K562 (cell line): ENCODE data around the gene PCDH9. TPM values are rescaled to one million over a fixed set of nuclear protein-coding genes. Genes with fewer than 3 reads are reported as not detected.

Experiments used
- ATAC-seq: fragments of 200-7000 bp; cut with Tn5 transposase; 3 replicates; pipeline ENCODE4 v1.9.1; 2020; ENCODE audit warnings: moderate library complexity
- BruUV-seq: library from RNA; stranded (reverse); fragments of 400-500 nt; replicated peaks from 2 replicates; lab custom pipeline; 2021; lab: Mats Ljungman, UMichigan
- CTCF ChIA-PET: fragments of 300-600 bp; formaldehyde crosslinking; extraction: SDS; loops from one replicate; lab custom pipeline; 2021; ENCODE audit warnings: low intra/inter-chr PET ratio; lab: Yijun Ruan, JAX
- POLR2A ChIA-PET: fragments of 300-600, 350-650 bp; sonication (Branson Sonifier 250); formaldehyde crosslinking; extraction: SDS; loops from one replicate; lab custom pipeline; 2021; ENCODE audit warnings: antibody characterized with exemption, inconsistent platforms; lab: Yijun Ruan, JAX
- DNase-seq, 4 experiments: peaks; one replicate each; pipeline versions ENCODE4 v3.0.0 to v3.0.0-alpha.2; 2011 to 2018; ENCODE audit warnings: low spot score in 3 of 4, mixed read lengths in 3 of 4; ENCODE audit errors: extremely low read depth in 1 of 4
- FAIRE-seq: peaks from 2 replicates; lab custom pipeline; 2011; peaks lifted over from hg19 to GRCh38; lab: Jason Lieb, UNC
- H2AFZ ChIP-seq: 2 replicates; pipeline ENCODE4 v1.6.0; 2011; ENCODE audit warnings: low read depth, low read length, control low read depth, inconsistent platforms
- H3K27ac ChIP-seq: fragments of 200-600 bp; 3 replicates; pipeline ENCODE4 v1.8.0; 2011; ENCODE audit warnings: low read depth, mild to moderate bottlenecking, control low read depth, inconsistent platforms, low read length, moderate library complexity, mixed read lengths; ENCODE audit errors: extremely low read depth
- H3K27me3 ChIP-seq, 2 experiments: fragments of 300-600 bp in 1 of 2; 2 replicates in 1 of 2; 3 replicates in 1 of 2; pipeline versions ENCODE4 v1.6.0 to v1.8.0; 2011; ENCODE audit warnings: inconsistent platforms in 2 of 2, low read length in 2 of 2, mild to moderate bottlenecking in 1 of 2, mixed read lengths in 1 of 2, moderate library complexity in 1 of 2; ENCODE audit not compliant: control insufficient read depth in 2 of 2, insufficient read depth in 2 of 2
- H3K36me3 ChIP-seq: fragments of 300-600 bp; 3 replicates; pipeline ENCODE4 v1.8.0; 2011; ENCODE audit warnings: mild to moderate bottlenecking, low read length, inconsistent platforms; ENCODE audit not compliant: control insufficient read depth, insufficient read depth
- H3K4me1 ChIP-seq, 2 experiments: fragments of 200-600 bp in 1 of 2; replicated peaks in 1 of 2; 2 replicates in 1 of 2; 3 replicates in 1 of 2; pipeline versions ENCODE4 v1.5.1 to v1.8.0; 2011; ENCODE audit warnings: inconsistent platforms in 2 of 2, low read length in 2 of 2, mild to moderate bottlenecking in 1 of 2, mixed read lengths in 1 of 2, moderate library complexity in 1 of 2; ENCODE audit not compliant: control insufficient read depth in 2 of 2, insufficient read depth in 2 of 2
- H3K4me2 ChIP-seq: 2 replicates; pipeline ENCODE4 v1.6.1; 2011; ENCODE audit warnings: low read length, control low read depth, inconsistent platforms, mixed read lengths; ENCODE audit not compliant: insufficient read depth
- H3K4me3 ChIP-seq: fragments of 200-600 bp; sonication (generic), shearing (Covaris generic); 2 replicates; pipeline ENCODE4 v1.5.1; 2016; ENCODE audit warnings: control low read depth, inconsistent platforms
- H3K79me2 ChIP-seq: fragments of 200-600 bp; 3 replicates; pipeline ENCODE4 v1.8.0; 2011; ENCODE audit warnings: low read length, inconsistent platforms; ENCODE audit not compliant: control insufficient read depth, insufficient read depth
- H3K9ac ChIP-seq, 2 experiments: 2 replicates each; pipeline versions ENCODE4 v1.6.0 to v1.6.1; 2011; ENCODE audit warnings: low read depth in 2 of 2, low read length in 2 of 2, control low read depth in 1 of 2, inconsistent platforms in 1 of 2, mild to moderate bottlenecking in 1 of 2, mixed read lengths in 1 of 2; ENCODE audit not compliant: insufficient read depth in 1 of 2
- H3K9me1 ChIP-seq: one replicate; pipeline ENCODE4 v1.6.0; 2011; ENCODE audit warnings: inconsistent platforms, mild to moderate bottlenecking, low read length, moderate library complexity; ENCODE audit not compliant: control insufficient read depth, insufficient read depth
- H3K9me3 ChIP-seq: replicated peaks from 2 replicates; pipeline ENCODE4 v1.5.1; 2011; ENCODE audit warnings: low read depth, low read length, inconsistent platforms; ENCODE audit not compliant: control insufficient read depth, insufficient read depth
- H4K20me1 ChIP-seq: replicated peaks from 2 replicates; pipeline ENCODE4 v1.6.1; 2011; ENCODE audit warnings: low read length, inconsistent platforms, mixed read lengths; ENCODE audit not compliant: control insufficient read depth, insufficient read depth
- BRD4 ChIP-seq: fragments of 200-600 bp; sonication (generic); IDR thresholded peaks from 2 replicates; pipeline ENCODE4 v1.6.1; 2017; ENCODE audit warnings: inconsistent platforms
- CHD2 ChIP-seq: IDR thresholded peaks from 2 replicates; pipeline ENCODE4 v1.6.1; 2011; ENCODE audit warnings: low read depth, low read length
- MCM7 ChIP-seq, 2 experiments: fragments of 450-650 bp; IDR thresholded peaks; 2 replicates each; pipeline ENCODE4 v1.6.1; 2016 to 2018
- PHF8 ChIP-seq: fragments of 200-600 bp; sonication (generic); IDR thresholded peaks from 2 replicates; pipeline ENCODE4 v1.6.1; 2012; ENCODE audit warnings: mixed run types, mild to moderate bottlenecking, inconsistent platforms, low read length, moderate library complexity, borderline replicate concordance
- SETDB1 ChIP-seq: IDR thresholded peaks from one replicate; pipeline ENCODE4 v1.6.1; 2012; ENCODE audit warnings: low read length, control low read depth, inconsistent platforms
- SIN3B ChIP-seq: fragments of 450-650 bp; IDR thresholded peaks from 2 replicates; pipeline ENCODE4 v1.6.1; 2017; ENCODE audit warnings: low read depth, mild to moderate bottlenecking, moderate library complexity
- ZNF274 ChIP-seq: IDR thresholded peaks from 2 replicates; pipeline ENCODE4 v1.6.1; 2011; ENCODE audit warnings: low read depth, mild to moderate bottlenecking, low read length, moderate library complexity, borderline replicate concordance
- WGBS: fragments of 100-300 bp; shearing (Covaris generic); methylation state at CpG from one replicate; pipeline ENCODE4 v1.1.6; 2016; ENCODE audit warnings: low coverage, mixed read lengths; ENCODE audit not compliant: insufficient coverage; ENCODE audit errors: missing lambda C conversion rate; 5-methylcytosine and 5-hydroxymethylcytosine counted together
- in situ Hi-C: fragments of 300-500 bp; cut with MboI; formaldehyde crosslinking; loops from 4 replicates; pipeline ENCODE4 v1.15.0; 2018; ENCODE audit warnings: inconsistent platforms, mixed read lengths
- intact Hi-C: fragments of 100-400 bp; cut with micrococcal nuclease; formaldehyde crosslinking; loops from 2 replicates; pipeline ENCODE4 v1.14.2; 2022
- polyA plus RNA-seq, 8 experiments: library from polyadenylated mRNA; depleted of rRNA in 4 of 8; stranded (reverse) in 5 of 8; unstranded in 3 of 8; fragments of >200 nt; fragmentation: Nextera tagmentation in 2 of 8; fragmentation: Illumina TruSeq in 1 of 8; extraction: Ambion mirVana in 2 of 8; extraction: Trizol in 1 of 8; gene quantifications; 2 replicates each; pipeline versions ENCODE4 v1.2.1 to v1.2.3, GENCODE V29; 2011 to 2014; ENCODE audit warnings: inconsistent platforms in 1 of 8, missing spikeins in 1 of 8
- total RNA-seq, 7 experiments: library from RNA; depleted of rRNA in 6 of 7; stranded (reverse); fragments of >200 nt in 6 of 7; fragmentation: Illumina TruSeq in 2 of 7; extraction: Trizol in 2 of 7; gene quantifications; 2 replicates each; pipeline versions ENCODE4 v1.2.1 to v1.2.3, GENCODE V29; 2011 to 2021; ENCODE audit warnings: low replicate concordance in 1 of 7
- TF ChIP-seq, protein P1 (sequence below): fragments of 250-450 bp; sonication (Bioruptor Pico); IDR thresholded peaks from 2 replicates; pipeline ENCODE4 v1.4.0; 2020; ENCODE audit warnings: mild to moderate bottlenecking, moderate library complexity, borderline replicate concordance

Gene PCDH9
- total and polyA plus RNA-seq, 9 of the 15 experiments (the other 6 are each of a cell fraction or from before 2014, with no cell fraction given), result 1.1 to 6.7 (median 4.9) TPM

DNA sequence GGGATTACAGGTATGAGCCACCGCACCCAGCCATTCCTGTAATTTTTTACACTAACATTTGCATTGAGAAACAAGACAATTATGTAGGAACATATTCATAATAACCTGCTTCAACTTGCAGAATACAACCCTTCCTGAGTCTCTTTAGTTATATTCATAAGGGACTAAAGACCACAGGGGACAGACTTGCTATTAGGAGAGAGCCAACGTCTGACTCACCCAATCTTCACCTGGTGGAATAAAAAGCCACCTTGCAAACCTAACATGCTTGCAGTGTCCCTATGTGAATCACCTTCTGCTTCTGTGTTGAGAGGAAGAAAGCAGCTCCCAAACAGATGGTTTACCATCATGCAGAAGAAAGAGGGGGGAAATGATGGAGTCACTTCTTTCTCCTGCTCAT lies 456.1 kb downstream of the PCDH9 start:
- POLR2A ChIA-PET, result no interaction called here

More for the DNA sequence above, 456.1 kb downstream of the PCDH9 start:
- 27% methylated on average over 2 of the region's 2 CpGs for WGBS
- intact Hi-C loops (no loop called here), in situ Hi-C loops (no loop called here)
- Histone ChIP-seq H2AFZ (no peak overlapping the region), H3K79me2 (no peaks in the 10 kb centered on the region), H4K20me1 (no peaks in the 10 kb centered on the region), H3K4me1 (no peaks in the 10 kb centered on the region), H3K4me3 (no peak overlapping the region), H3K27ac (no peak overlapping the region), H3K9me3 (no peaks in the 10 kb centered on the region), H3K9me1 (no peaks in the 10 kb centered on the region), H3K27me3 (no peaks in the 10 kb centered on the region), H3K4me2 (no peak overlapping the region), H3K9ac (no peak overlapping the region), H3K36me3 (no peaks in the 10 kb centered on the region)
- CTCF ChIA-PET, result no interaction called here
- FAIRE-seq (no peak), DNase-seq (no peak), ATAC-seq (no peak)
- TF ChIP-seq, protein P1, sequence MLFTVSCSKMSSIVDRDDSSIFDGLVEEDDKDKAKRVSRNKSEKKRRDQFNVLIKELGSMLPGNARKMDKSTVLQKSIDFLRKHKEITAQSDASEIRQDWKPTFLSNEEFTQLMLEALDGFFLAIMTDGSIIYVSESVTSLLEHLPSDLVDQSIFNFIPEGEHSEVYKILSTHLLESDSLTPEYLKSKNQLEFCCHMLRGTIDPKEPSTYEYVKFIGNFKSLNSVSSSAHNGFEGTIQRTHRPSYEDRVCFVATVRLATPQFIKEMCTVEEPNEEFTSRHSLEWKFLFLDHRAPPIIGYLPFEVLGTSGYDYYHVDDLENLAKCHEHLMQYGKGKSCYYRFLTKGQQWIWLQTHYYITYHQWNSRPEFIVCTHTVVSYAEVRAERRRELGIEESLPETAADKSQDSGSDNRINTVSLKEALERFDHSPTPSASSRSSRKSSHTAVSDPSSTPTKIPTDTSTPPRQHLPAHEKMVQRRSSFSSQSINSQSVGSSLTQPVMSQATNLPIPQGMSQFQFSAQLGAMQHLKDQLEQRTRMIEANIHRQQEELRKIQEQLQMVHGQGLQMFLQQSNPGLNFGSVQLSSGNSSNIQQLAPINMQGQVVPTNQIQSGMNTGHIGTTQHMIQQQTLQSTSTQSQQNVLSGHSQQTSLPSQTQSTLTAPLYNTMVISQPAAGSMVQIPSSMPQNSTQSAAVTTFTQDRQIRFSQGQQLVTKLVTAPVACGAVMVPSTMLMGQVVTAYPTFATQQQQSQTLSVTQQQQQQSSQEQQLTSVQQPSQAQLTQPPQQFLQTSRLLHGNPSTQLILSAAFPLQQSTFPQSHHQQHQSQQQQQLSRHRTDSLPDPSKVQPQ, result no peak
- TF ChIP-seq MCM7 (IDR thresholded peaks at IDR 0.05) (no peak), SIN3B (no peak), ZNF274 (no peak), CHD2 (no peak), PHF8 (no peak), SETDB1 (no peak), BRD4 (no peak)
- BruUV-seq, result no TSS peak
